Activated CD4-positive, alpha-beta memory T cell treated with anti-CD3 and anti-CD28 coated beads for 36 hours (primary cell): ENCODE measurements around the gene IL24. TPM values are rescaled to one million over a fixed set of nuclear protein-coding genes. Genes with fewer than 3 reads are reported as not detected.

Source experiments
- CTCF ChIA-PET: fragments of 350-600 bp; sonication (Branson Sonifier 250); formaldehyde crosslinking; loops from one replicate; lab custom pipeline; 2021; ENCODE audit warnings: antibody characterized with exemption, inconsistent platforms; lab: Charles Lee
- POLR2A ChIA-PET: fragments of 350-600 bp; sonication (Branson Sonifier 250); formaldehyde crosslinking; loops from one replicate; lab custom pipeline; 2021; ENCODE audit warnings: antibody characterized with exemption; lab: Charles Lee
- DNase-seq: peaks from one replicate; pipeline ENCODE4 v3.0.0-alpha.2; 2020
- H3K27ac Mint-ChIP-seq: one replicate; pipeline ENCODE4 v1.8.0; 2021; ENCODE audit warnings: mixed read lengths
- H3K27me3 Mint-ChIP-seq: one replicate; pipeline ENCODE4 v1.8.0; 2021; ENCODE audit warnings: mixed read lengths
- H3K36me3 Mint-ChIP-seq: one replicate; pipeline ENCODE4 v1.8.0; 2021; ENCODE audit warnings: mixed read lengths
- H3K4me1 Mint-ChIP-seq: one replicate; pipeline ENCODE4 v1.8.0; 2021; ENCODE audit warnings: low read depth, mixed read lengths
- H3K4me3 Mint-ChIP-seq: one replicate; pipeline ENCODE4 v1.8.0; 2021; ENCODE audit warnings: mild to moderate bottlenecking, mixed read lengths
- H3K9me3 Mint-ChIP-seq: one replicate; pipeline ENCODE4 v1.8.0; 2021; ENCODE audit warnings: mixed read lengths
- intact Hi-C: fragments of 100-400 bp; cut with micrococcal nuclease; formaldehyde crosslinking; loops from one replicate; pipeline ENCODE4 v1.15.1; 2023
- total RNA-seq, 2 experiments: library from RNA; stranded (reverse); gene quantifications; one replicate each; pipeline ENCODE4 v1.2.3, GENCODE V29; 2021

IL24 gene
- total RNA-seq, 2 experiments from 2014 or later, result 9.8 to 10.0 TPM

DNA sequence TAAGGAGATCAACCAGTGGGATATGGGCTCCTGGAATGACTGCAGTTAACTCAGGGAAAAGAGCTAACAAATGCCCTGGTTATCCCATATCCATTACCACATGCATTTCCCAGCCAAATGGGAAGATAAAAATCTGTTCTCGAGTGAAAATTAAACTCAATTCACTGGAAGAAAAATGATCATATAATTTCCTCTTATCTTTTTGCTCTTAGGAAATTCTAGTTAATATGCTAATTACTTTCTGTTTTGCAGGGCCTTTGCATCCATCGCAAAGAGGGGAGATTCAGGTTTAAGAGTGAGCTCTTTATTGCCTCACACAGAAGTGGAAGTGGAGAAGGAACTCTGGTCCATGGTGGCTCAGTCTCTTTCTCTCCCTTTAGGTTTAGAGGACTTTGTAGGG lies 3.9 kb upstream of the IL24 start:
- H3K36me3 Mint-ChIP-seq, result no peaks in the 10 kb centered on the region
- no peak for DNase-seq
- no peaks in the 10 kb centered on the region for H3K9me3 Mint-ChIP-seq
- H3K27me3 Mint-ChIP-seq, result peaks cover 2% of the 10 kb centered on the region
- peaks cover 75% of the 10 kb centered on the region for H3K4me1 Mint-ChIP-seq
- H3K4me3 Mint-ChIP-seq, result no peak overlapping the region
- H3K27ac Mint-ChIP-seq, result no peak overlapping the region
- POLR2A ChIA-PET, result no interaction called here
- intact Hi-C loops, result loop anchor here (10.0 kb wide), 1 partner anchor 389 kb away; the partner anchor contains the start of gene RASSF5
- CTCF ChIA-PET, result interaction anchor here (0.7 to 1.4 kb wide), 5 partner anchors 13 to 89 kb away, joined by 3 to 5 read pairs (median 3); partner anchors contain the start of gene IL20

DNA sequence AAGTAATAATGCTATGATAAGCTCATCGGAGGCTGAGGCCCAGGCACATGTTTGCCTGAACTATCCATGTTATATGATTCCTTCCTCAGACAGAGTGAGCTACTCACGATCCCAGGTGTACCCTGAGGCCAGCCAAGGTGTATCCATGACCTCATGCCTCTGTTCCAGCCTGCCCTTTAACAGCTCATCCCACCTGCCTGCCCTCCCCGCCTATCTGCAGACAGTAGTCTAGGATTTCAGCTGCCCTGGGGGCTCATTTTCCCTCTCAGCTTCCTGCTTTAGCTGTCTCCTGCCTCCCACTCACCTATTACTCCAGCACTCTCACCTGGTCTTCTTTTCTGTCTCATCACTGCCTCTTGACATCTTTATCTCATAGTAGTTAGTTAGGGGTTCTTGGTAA lies 1.9 kb upstream of the IL24 start:
- peaks cover 76% of the 10 kb centered on the region for H3K4me1 Mint-ChIP-seq

DNA sequence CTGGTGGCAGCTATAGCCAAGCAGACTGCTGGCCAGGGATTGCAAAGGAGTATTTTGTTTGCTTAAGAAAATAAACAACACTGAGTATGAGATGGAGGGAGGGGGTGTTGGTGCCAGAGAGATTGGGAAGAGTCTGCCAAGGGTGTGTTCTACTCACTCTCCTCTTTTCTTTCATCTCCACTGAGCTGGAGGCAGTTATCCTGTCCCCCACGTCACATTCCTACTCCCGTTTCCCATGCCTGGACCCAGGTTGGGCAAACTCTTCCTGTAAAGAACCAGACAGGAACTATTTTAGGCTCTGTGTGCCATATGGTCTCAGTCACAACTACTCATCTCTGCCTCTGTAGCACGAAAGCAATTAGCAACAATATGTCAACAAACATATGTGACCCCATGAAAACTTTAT lies 1.4 kb upstream of the IL24 start:
- no peak overlapping the region for H3K27ac Mint-ChIP-seq
- ChIA-PET CTCF (interaction anchor here (0.7 to 7.5 kb wide), 5 partner anchors 8 to 38 kb away, joined by 3 to 46 read pairs (median 3); no protein-coding TSS in a partner anchor), POLR2A (interaction anchor here (0.7 to 2.1 kb wide), 4 partner anchors 10 to 403 kb away, joined by 3 to 15 read pairs (median 3); no protein-coding TSS in a partner anchor)
- peaks cover 3% of the 10 kb centered on the region for H3K36me3 Mint-ChIP-seq
- intact Hi-C loops, result loop anchor here (10.0 kb wide), 1 partner anchor 391 kb away; the partner anchor contains the start of gene RASSF5
- H3K4me3 Mint-ChIP-seq, result no peak overlapping the region
- H3K9me3 Mint-ChIP-seq, result no peaks in the 10 kb centered on the region
- H3K4me1 Mint-ChIP-seq, result peaks cover 75% of the 10 kb centered on the region
- H3K27me3 Mint-ChIP-seq, result peaks cover 4% of the 10 kb centered on the region
- DNase-seq, result no peak

More for the DNA sequence above, 1.9 kb upstream of the IL24 start:
- Mint-ChIP-seq H3K36me3 (peaks cover 3% of the 10 kb centered on the region), H3K9me3 (no peaks in the 10 kb centered on the region), H3K27ac (no peak overlapping the region), H3K4me3 (no peak overlapping the region), H3K27me3 (peaks cover 4% of the 10 kb centered on the region)
- intact Hi-C loops, result loop anchor here (10.0 kb wide), 1 partner anchor 391 kb away; the partner anchor contains the start of gene RASSF5
- ChIA-PET POLR2A (interaction anchor here (0.5 to 1.1 kb wide), 2 partner anchors 25 to 366 kb away, joined by 3 read pairs; no protein-coding TSS in a partner anchor), CTCF (interaction anchor here (0.9 to 7.5 kb wide), 5 partner anchors 11 to 38 kb away, joined by 3 to 46 read pairs (median 3); no protein-coding TSS in a partner anchor)
- no peak for DNase-seq

DNA sequence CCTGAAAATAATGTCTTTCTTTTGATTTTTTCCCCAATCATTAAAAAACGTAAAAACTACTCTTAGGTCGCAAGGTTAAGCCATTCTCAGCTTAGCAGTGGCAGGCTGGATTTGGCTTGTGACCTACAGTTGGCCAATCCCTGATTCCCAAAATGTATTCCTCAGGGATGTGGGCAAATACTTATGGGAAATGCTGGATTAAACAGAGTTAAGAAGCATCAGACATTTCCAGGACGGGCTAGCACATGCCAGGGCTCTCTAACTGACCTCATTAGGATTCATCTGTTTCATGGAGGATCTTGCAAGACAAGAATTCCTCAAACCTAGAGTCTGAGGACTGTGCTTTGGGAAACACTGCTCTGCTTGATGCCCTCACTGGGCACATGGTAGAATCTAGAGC lies 982 bp upstream of the IL24 start:
- POLR2A ChIA-PET, result interaction anchor here (0.7 to 2.1 kb wide), 3 partner anchors 9 to 404 kb away, joined by 3 to 15 read pairs (median 3); no protein-coding TSS in a partner anchor
- no peaks in the 10 kb centered on the region for H3K9me3 Mint-ChIP-seq

DNA sequence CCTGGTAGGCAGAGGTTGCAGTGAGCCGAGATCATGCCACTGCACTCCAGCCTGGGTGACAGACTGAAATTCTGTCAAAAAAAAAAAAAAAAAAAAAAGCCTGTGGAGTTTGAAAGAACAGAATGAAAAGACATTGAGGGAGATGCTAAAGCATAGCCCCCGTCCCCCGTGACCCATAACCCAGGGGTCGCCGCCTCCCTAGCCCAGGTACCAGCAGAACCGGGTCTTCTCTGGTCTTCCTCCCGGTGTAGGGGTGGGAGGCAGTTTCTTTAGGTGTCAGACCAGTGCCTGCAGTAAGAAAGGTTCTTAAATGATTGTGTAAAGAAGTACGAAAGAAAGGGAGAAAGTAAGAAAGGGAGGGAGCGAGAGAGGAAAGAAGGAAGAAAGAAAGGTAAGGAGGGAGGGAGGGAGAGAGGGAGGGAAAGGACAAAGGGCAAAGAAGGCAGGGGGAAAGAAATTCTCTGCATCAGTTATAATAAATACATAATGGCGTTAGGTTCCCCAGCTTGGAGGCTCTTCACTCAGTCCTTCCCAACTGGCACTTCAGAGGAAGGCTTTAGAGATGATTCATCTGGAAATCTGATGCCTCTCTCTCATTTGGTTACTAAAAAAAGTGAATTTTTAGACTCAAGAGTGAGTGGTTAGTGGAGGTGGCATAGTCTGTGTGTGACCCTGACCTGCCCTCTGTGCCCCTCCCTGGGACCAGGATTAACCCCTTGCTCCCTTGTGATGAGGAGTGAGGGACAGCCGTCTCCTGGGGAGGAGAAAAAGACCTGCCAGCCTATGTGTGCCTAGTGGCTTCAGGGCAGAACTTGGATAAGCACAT lies 1.1 kb downstream of the IL24 start:
- ChIA-PET CTCF (interaction anchor here (0.7 to 7.5 kb wide), 7 partner anchors 8 to 263 kb away, joined by 3 to 46 read pairs (median 5); no protein-coding TSS in a partner anchor), POLR2A (interaction anchor here (0.8 to 2.1 kb wide), 6 partner anchors 7 to 142 kb away, joined by 3 to 15 read pairs (median 4); no protein-coding TSS in a partner anchor)
- Mint-ChIP-seq H3K4me1 (peaks cover 66% of the 10 kb centered on the region), H3K9me3 (no peaks in the 10 kb centered on the region), H3K27me3 (peaks cover 2% of the 10 kb centered on the region), H3K27ac (peak overlapping the region; percentile 68), H3K36me3 (peaks cover 16% of the 10 kb centered on the region), H3K4me3 (peak overlapping the region; percentile 74)
- intact Hi-C loops, result loop anchor here (10.0 kb wide), 1 partner anchor 394 kb away; the partner anchor contains the start of gene RASSF5
- DNase-seq, result no peak

More for the DNA sequence above, 982 bp upstream of the IL24 start:
- Mint-ChIP-seq H3K27me3 (peaks cover 4% of the 10 kb centered on the region), H3K36me3 (peaks cover 3% of the 10 kb centered on the region), H3K4me3 (no peak overlapping the region), H3K4me1 (peaks cover 73% of the 10 kb centered on the region), H3K27ac (no peak overlapping the region)
- DNase-seq, result no peak
- CTCF ChIA-PET, result interaction anchor here (0.7 to 7.5 kb wide), 5 partner anchors 8 to 32 kb away, joined by 3 to 46 read pairs (median 3); no protein-coding TSS in a partner anchor
- intact Hi-C loops, result loop anchor here (10.0 kb wide), 1 partner anchor 391 kb away; the partner anchor contains the start of gene RASSF5

DNA sequence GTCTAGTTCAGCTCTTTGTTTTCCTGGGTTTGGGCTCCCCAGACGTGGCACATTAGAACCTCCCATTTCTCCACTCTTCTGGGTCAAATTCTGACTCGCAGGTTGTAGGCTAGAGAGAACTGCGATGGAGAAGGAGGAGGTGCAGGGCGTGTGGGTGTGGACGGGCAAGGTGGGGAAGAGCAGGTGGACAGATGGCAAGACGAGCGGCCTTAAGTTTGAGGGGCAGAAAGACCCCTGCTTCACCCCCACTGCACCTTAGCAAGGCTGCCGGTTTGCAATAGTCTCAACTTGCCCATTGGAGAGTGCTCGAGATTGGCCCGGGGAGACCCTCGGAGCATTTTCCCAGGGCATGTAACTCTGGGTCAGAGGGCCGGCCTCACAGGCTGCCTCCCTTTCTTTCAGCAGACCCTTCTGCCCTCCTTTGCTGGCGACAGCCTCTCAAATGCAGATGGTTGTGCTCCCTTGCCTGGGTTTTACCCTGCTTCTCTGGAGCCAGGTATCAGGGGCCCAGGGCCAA lies 1.7 kb downstream of the IL24 start:
- H3K36me3 Mint-ChIP-seq, result peaks cover 23% of the 10 kb centered on the region
- DNase-seq, result no peak
- ChIA-PET CTCF (interaction anchor here (0.7 to 7.5 kb wide), 3 partner anchors 10 to 83 kb away, joined by 4 to 46 read pairs (median 15); no protein-coding TSS in a partner anchor), POLR2A (interaction anchor here (1.7 kb wide), 1 partner anchor 9 kb away, joined by 4 read pairs; no protein-coding TSS in a partner anchor)
- peaks cover 2% of the 10 kb centered on the region for H3K27me3 Mint-ChIP-seq
- intact Hi-C loops, result loop anchor here (10.0 kb wide), 1 partner anchor 394 kb away; the partner anchor contains the start of gene RASSF5
- H3K4me3 Mint-ChIP-seq, result peak overlapping the region; percentile 74
- no peaks in the 10 kb centered on the region for H3K9me3 Mint-ChIP-seq
- H3K27ac Mint-ChIP-seq, result peak overlapping the region; percentile 68
- peaks cover 65% of the 10 kb centered on the region for H3K4me1 Mint-ChIP-seq

DNA sequence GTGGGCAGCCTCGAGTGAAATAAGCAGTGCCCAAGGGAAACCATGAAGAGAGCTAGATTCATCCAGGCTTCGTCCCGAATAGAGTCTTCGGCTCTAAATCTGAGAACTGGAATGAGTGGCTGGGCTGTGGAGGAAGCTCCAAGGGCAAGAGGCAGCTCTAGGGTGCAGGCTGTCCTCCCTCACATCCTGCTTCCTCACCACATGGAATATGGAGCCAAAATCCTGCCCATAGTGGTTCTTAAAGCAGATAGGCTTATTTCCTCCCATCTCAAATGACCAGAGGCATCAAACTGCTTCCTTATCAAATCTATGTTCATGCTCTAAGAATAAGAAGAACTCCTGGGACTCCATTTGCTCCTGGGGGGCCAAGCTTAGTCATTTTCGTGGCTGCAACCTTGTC lies 2.5 kb downstream of the IL24 start:
- intact Hi-C loops, result loop anchor here (10.0 kb wide), 1 partner anchor 395 kb away; the partner anchor contains the start of gene RASSF5
- Mint-ChIP-seq H3K4me1 (peaks cover 68% of the 10 kb centered on the region), H3K27me3 (peaks cover 2% of the 10 kb centered on the region), H3K27ac (no peak overlapping the region), H3K36me3 (peaks cover 30% of the 10 kb centered on the region), H3K9me3 (no peaks in the 10 kb centered on the region), H3K4me3 (no peak overlapping the region)
- DNase-seq, result no peak
- ChIA-PET CTCF (interaction anchor here (0.7 to 7.5 kb wide), 4 partner anchors 13 to 82 kb away, joined by 3 to 46 read pairs (median 5); partner anchors contain the start of gene IL20), POLR2A (interaction anchor here (1.7 kb wide), 1 partner anchor 9 kb away, joined by 4 read pairs; no protein-coding TSS in a partner anchor)

DNA sequence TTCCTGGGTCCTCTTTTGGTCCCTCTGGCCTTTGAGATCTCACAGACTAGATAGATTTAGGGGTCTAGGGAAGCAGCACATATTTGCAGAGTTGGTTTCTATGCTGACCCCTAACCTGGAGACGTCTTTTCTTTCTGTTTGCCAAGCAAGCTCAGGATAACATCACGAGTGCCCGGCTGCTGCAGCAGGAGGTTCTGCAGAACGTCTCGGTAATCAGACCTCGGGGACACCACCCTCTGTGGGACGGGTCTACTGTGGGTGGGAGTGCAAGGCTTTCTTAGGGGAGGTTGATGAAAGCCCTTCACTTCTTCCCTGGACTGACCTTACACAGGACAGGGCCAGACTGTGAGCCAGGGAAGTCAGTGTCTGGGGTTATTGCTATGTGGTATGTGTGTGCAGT lies 2.9 kb downstream of the IL24 start:
- DNase-seq, result no peak
- no peaks in the 10 kb centered on the region for H3K9me3 Mint-ChIP-seq
- H3K4me1 Mint-ChIP-seq, result peaks cover 72% of the 10 kb centered on the region
- H3K4me3 Mint-ChIP-seq, result no peak overlapping the region
- peaks cover 35% of the 10 kb centered on the region for H3K36me3 Mint-ChIP-seq
- no peak overlapping the region for H3K27ac Mint-ChIP-seq
- CTCF ChIA-PET, result interaction anchor here (1.1 to 7.5 kb wide), 3 partner anchors 12 to 35 kb away, joined by 3 to 46 read pairs (median 6); partner anchors contain the start of gene IL20
- H3K27me3 Mint-ChIP-seq, result peaks cover 2% of the 10 kb centered on the region
- intact Hi-C loops, result no loop called here
- POLR2A ChIA-PET, result interaction anchor here (1.1 to 1.7 kb wide), 2 partner anchors 8 to 96 kb away, joined by 3 to 4 read pairs; no protein-coding TSS in a partner anchor

DNA sequence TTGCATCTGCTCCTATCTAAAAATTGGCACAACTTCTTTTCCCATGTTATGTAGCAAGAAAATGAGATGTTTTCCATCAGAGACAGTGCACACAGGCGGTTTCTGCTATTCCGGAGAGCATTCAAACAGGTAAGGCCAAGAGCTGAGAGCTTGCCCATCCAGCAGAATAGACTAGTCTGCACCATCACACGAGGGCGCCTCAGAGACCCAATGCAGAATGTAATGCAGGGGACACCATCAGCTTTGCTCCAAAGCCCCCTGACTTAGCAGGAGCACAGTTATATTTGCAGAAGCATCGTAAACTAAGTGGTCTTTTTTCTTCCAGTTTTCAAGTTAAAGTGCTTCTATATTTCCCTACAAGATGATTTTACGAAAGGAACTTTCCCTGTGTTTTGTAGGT lies 4.7 kb downstream of the IL24 start:
- H3K27ac Mint-ChIP-seq, result no peak overlapping the region
- intact Hi-C loops, result no loop called here
- CTCF ChIA-PET, result interaction anchor here (1.1 kb wide), 1 partner anchor 10 kb away, joined by 3 read pairs; no protein-coding TSS in a partner anchor
- peaks cover 2% of the 10 kb centered on the region for H3K27me3 Mint-ChIP-seq
- H3K9me3 Mint-ChIP-seq, result no peaks in the 10 kb centered on the region
- POLR2A ChIA-PET, result no interaction called here
- H3K36me3 Mint-ChIP-seq, result peaks cover 41% of the 10 kb centered on the region
- H3K4me3 Mint-ChIP-seq, result no peak overlapping the region
- peaks cover 74% of the 10 kb centered on the region for H3K4me1 Mint-ChIP-seq
- no peak for DNase-seq

DNA sequence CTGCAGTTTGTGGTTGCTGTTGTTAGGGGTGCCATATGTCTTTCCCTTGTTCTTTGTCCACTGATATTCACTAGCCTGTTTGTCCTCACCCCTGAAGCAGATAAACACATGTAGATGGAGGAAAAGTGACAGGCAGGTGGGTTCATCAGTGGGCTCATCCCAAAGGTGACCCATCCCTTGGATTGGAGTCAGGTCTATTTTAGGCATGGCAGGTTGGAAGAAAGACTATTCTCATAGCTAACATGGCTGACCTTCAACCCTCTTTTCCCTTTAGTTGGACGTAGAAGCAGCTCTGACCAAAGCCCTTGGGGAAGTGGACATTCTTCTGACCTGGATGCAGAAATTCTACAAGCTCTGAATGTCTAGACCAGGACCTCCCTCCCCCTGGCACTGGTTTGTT lies 5.5 kb downstream of the IL24 start:
- Mint-ChIP-seq H3K36me3 (peaks cover 43% of the 10 kb centered on the region), H3K27me3 (peaks cover 2% of the 10 kb centered on the region), H3K27ac (peak overlapping the region; percentile 49), H3K4me1 (peaks cover 72% of the 10 kb centered on the region), H3K4me3 (no peak overlapping the region), H3K9me3 (no peaks in the 10 kb centered on the region)
- intact Hi-C loops, result no loop called here
- CTCF ChIA-PET, result interaction anchor here (1.1 kb wide), 1 partner anchor 9 kb away, joined by 3 read pairs; no protein-coding TSS in a partner anchor
- POLR2A ChIA-PET, result no interaction called here
- DNase-seq, result no peak

DNA sequence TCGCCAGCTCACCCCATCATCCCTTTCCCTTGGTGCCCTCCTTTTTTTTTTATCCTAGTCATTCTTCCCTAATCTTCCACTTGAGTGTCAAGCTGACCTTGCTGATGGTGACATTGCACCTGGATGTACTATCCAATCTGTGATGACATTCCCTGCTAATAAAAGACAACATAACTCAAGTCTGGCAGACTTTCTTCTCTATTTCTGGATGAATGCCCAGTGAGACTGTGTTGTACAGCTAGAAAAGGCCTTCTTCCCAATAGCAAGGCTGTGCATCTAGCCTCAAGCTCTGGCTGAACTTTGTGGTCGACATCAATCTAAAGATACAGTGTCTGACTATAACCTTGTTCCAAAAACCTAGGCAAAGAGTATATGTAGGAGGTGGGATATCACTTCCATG lies 6.4 kb downstream of the IL24 start:
- ChIA-PET POLR2A (no interaction called here), CTCF (interaction anchor here (1.0 to 6.9 kb wide), 2 partner anchors 40 to 177 kb away, joined by 3 to 65 read pairs; partner anchors contain the start of gene IL20)
- H3K9me3 Mint-ChIP-seq, result no peaks in the 10 kb centered on the region
- H3K27me3 Mint-ChIP-seq, result peaks cover 2% of the 10 kb centered on the region
- no peak overlapping the region for H3K4me3 Mint-ChIP-seq
- no peak overlapping the region for H3K27ac Mint-ChIP-seq
- no peak for DNase-seq
- intact Hi-C loops, result no loop called here
- H3K4me1 Mint-ChIP-seq, result peaks cover 71% of the 10 kb centered on the region
- peaks cover 46% of the 10 kb centered on the region for H3K36me3 Mint-ChIP-seq
